AG04450 (cell line): ENCODE results near the gene QDPR. TPM values are rescaled to one million over a fixed set of nuclear protein-coding genes. Genes with fewer than 3 reads are reported as not detected.

Experiments used
- CTCF ChIA-PET: fragments of 300-600, 350-600 bp; formaldehyde crosslinking; extraction: SDS; loops from one replicate; lab custom pipeline; 2022; ENCODE audit warnings: antibody characterized with exemption, inconsistent platforms; lab: Charles Lee
- POLR2A ChIA-PET: fragments of 350-600 bp; formaldehyde crosslinking; extraction: SDS; loops from one replicate; lab custom pipeline; 2021; ENCODE audit warnings: antibody characterized with exemption, inconsistent platforms; lab: Yijun Ruan, JAX
- DNase-seq: peaks from one replicate; pipeline ENCODE4 v3.0.0-alpha.2; 2011; ENCODE audit warnings: low read depth, low spot score
- H3K27ac ChIP-seq: one replicate; pipeline ENCODE4 v1.5.1; 2012; ENCODE audit warnings: low read depth, low read length, control low read depth
- H3K27me3 ChIP-seq: one replicate; pipeline ENCODE4 v1.6.0; 2012; ENCODE audit warnings: low read length; ENCODE audit not compliant: control insufficient read depth, insufficient read depth
- H3K4me3 ChIP-seq: 2 replicates; pipeline ENCODE4 v1.5.1; 2011; ENCODE audit warnings: mild to moderate bottlenecking, low read depth, low read length, control low read depth
- H3K9me3 ChIP-seq: 2 replicates; pipeline ENCODE4 v1.5.1; 2012; ENCODE audit warnings: low read length; ENCODE audit not compliant: control insufficient read depth, insufficient read depth
- CTCF ChIP-seq: IDR thresholded peaks from 2 replicates; pipeline ENCODE4 v1.5.1; 2011; ENCODE audit warnings: low read depth, low read length, control low read depth, inconsistent platforms
- polyA plus RNA-seq: library from polyadenylated mRNA; depleted of rRNA; stranded (reverse); fragments of >200 nt; gene quantifications from 2 replicates; pipeline ENCODE4 v1.2.3, GENCODE V29; 2011

QDPR gene
- polyA plus RNA-seq, 1 experiment = 36.4 TPM

- ChIA-PET POLR2A (no interaction called here), CTCF (interaction anchor here (0.6 to 1.0 kb wide), 2 partner anchors 35 to 44 kb away, joined by 3 to 4 read pairs; no protein-coding TSS in a partner anchor)
- no peak for DNase-seq
- Histone ChIP-seq H3K9me3 (no peaks in the 10 kb centered on the region), H3K27me3 (no peaks in the 10 kb centered on the region), H3K4me3 (no peak overlapping the region), H3K27ac (no peak overlapping the region)
- no peak for TF ChIP-seq CTCF
These were observed 7.8 kb downstream of the QDPR start for GRCh38 chr4:17504081-17504480.

DNA sequence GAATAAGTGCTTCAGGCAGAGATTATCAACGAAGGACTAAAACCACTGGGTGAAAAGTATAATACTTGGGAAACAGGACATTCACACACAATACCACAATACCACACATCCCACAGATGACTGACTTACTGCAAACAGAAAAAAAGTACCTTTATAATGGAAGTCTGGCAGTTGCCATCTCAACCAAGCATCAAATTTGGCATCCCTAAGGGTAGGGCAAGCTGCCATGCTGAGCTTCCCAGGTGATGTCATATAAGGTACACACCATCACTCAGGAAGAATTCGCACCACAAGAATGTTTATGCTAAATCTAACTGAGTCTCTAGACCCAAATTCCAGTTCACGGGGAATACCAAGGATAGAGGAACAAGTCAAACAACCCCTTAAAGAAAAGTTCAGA, 9.1 kb downstream of the QDPR start:
- CTCF ChIA-PET = interaction anchor here (0.6 to 1.2 kb wide), 3 partner anchors 10 to 178 kb away, joined by 3 to 4 read pairs (median 3); no protein-coding TSS in a partner anchor
- no peak overlapping the region for H3K27ac ChIP-seq
- POLR2A ChIA-PET = no interaction called here

DNA sequence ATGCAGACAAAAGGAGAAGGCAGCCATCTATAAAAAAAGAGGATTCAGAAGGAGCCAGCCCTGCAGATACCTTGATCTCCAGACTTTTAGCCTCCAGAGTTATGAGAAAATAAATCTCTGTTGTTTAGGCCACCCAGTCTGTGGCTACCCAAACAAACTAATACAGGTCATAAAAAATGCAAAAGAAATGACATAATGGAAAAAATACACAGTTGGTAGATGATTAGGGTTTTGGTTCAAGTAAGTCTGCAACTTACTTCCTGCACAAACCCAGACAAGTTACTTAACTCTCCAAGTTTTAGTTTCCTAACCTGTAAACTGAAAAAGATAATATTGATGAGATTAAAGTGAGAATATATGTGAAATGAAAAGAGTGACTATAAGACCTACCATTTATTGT, 11.3 kb downstream of the QDPR start:
- no peak for TF ChIP-seq CTCF
- no peak overlapping the region for H3K27ac ChIP-seq
- no peaks in the 10 kb centered on the region for H3K27me3 ChIP-seq
- no peak for DNase-seq
- H3K9me3 ChIP-seq = no peaks in the 10 kb centered on the region
- ChIA-PET CTCF (no interaction called here), POLR2A (no interaction called here)
- H3K4me3 ChIP-seq = no peak overlapping the region

More for the DNA sequence above, 9.1 kb downstream of the QDPR start:
- no peak for TF ChIP-seq CTCF
- Histone ChIP-seq H3K27me3 (no peaks in the 10 kb centered on the region), H3K4me3 (no peak overlapping the region), H3K9me3 (no peaks in the 10 kb centered on the region)
- no peak for DNase-seq

DNA sequence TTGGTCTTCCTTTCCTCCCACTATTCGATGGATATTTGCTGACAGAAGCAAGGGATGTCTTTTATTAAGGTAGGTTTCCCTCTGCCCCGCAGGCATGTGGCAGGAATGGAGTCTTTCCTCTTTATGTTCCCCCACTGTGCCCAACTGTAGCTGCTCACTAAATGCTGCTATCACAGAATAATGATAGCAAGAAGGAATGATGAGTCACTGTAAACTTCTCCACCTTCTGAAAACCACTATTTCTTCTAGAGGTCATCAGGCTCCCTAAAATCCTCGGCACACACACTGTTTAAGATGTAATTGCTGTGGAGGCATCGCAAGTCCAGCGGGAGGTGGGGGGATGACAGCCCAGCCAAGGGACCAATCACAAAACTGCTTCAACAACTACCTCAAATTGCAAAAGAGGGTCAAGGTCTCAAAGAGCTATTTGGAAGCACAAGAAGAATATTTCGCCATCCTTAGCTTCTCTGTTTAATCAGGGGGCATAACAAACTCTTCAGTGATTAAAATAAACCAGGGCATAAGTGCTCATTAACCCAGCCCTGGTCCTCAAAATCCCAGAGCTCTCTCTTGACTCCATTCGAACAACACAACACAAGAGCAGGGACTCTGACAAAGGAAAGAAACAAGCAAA, 13.9 kb downstream of the QDPR start:
- no peak for DNase-seq
- POLR2A ChIA-PET = no interaction called here
- Histone ChIP-seq H3K27me3 (no peaks in the 10 kb centered on the region), H3K27ac (no peak overlapping the region), H3K4me3 (no peak overlapping the region), H3K9me3 (no peaks in the 10 kb centered on the region)
- CTCF ChIA-PET = interaction anchor here (1.2 kb wide), 1 partner anchor 29 kb away, joined by 4 read pairs; no protein-coding TSS in a partner anchor
- no peak for TF ChIP-seq CTCF
